Measurements from ENCODE around the gene CCDC102A.
"Not testable (repeated sequence)": the region's sequence is repeated elsewhere in the genome, so short reads cannot be mapped to it uniquely, and the experiment has no call there.

The CCDC102A gene

DNA sequence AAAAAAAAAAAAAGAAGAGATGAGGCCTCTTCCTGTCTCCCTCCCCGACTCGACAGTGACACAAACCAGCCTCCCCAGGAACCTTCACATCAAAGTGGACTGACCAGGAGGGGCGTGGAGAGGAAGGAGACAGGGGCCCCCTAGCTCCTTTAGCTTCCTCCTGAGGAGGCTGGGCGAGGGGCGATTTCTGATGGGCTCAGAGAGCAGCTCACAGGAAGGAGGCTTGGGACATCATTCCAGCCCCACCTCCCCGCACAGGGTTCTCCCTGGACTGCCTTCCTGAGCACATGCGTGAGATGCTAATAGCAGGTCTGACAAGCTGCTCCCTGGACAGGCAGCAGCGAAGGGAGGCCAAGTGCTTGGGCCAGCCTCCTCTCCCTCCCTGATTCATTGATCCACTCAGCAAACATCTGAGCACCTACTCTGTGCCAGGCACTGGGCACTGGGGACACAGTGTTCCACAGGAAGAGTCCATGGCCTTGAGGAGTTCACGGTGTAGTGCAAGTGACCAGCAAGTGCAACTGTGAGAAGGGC lies 35.7 kb downstream of the CCDC102A start:
- DNase-seq (ENCODE audit: low spot score), result no peak

DNA sequence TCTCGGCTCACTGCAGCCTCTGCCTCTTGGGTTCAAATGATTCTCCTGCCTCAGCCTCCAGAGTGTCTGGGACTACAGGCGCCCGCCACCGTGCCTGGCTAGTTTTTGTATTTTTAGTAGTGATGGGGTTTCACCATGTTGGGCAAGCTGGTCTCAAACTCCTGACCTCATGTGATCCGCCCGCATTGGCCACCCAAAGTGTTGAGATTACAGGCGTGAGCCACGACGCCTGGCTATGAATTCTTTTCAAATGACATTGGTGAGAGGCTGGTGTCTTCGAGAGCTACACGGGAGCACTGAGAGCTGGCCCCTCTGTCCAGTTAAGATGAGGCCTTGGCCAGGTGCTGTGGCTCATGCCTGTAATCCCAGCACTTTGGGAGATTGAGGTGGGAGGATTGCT lies 36.4 kb downstream of the CCDC102A start:
- not testable (repeated sequence) for DNase-seq (ENCODE audit: low spot score)

DNA sequence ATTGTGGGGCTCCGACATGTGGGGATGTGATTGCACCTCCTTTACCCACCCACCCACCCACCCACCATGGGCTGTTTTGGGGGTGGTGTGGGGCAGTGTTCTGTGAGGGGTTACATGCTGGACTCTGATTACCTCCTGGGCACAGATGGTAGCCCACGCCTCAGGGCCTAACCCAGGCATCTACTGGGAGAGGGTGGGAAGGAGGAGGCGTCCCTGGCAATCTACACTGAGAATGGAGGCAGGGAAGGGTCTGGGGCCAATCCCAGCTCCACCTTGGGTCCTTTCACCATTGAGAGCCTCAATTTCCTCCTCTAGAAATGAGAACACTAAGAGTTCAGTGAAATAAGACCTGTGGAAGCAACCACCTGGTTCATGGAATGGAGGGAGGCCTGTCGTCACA lies 38.3 kb downstream of the CCDC102A start:
- no peak for DNase-seq (ENCODE audit: low spot score)

DNA sequence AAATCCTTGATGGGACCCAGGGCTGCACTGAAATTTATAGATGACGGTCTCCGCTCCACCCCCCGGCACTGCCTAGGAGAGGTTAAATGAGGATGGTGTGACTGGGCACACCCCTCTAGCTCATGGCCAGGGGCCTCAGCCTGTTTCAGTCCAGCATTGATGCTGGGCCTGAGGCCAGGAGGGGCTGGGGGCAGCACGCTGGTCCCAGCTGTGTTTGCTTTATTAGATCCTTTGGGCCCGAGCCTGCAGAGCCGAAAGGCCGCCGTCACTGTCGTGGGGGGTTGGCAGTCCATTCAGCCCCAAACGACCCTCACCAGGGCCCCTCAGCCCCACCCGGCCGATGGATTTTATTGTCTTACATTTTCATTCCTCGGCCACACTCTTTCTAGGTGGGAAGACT lies 39.2 kb downstream of the CCDC102A start:
- no peak for DNase-seq (ENCODE audit: low spot score)

DNA sequence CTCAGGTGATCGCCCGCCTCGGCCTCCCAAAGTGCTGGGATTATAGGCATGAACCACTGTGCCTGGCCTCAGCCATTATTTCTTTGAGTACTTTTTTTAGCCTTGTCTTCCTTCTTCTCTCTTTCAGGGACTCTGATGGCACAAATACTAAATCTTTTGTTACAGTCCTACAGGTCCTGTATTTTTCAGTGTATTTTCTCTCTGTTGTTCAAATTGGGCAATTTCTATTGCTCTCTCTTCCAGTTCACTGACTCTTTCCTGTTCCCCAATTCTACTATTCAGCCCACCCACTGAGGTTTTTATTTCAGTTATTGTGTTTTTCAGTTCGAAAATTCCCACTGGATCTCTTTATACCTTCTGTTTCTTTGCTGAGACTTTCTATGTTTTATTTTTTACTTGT lies 42.6 kb downstream of the CCDC102A start:
- DNase-seq (ENCODE audit: low spot score), result no peak

DNA sequence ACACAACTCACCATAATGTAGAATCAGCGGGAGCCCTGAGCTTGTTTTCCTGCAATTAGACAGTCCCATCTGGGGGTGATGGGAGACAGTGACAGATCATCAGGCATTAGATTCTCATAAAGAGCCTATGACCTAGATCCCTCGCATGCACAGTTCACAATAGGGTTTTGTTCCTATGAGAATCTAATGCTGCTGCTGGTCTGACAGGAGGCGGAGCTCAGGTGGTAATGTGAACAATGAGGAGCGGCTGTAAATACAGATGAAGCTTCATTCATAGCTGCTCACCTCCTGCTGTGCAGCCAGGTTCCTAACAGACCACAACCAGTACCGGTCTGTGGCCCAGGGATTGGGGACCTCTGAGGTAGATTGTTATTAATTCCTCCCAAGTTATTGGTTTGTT lies 47.1 kb downstream of the CCDC102A start:
- DNase-seq (ENCODE audit: low spot score), result no peak

DNA sequence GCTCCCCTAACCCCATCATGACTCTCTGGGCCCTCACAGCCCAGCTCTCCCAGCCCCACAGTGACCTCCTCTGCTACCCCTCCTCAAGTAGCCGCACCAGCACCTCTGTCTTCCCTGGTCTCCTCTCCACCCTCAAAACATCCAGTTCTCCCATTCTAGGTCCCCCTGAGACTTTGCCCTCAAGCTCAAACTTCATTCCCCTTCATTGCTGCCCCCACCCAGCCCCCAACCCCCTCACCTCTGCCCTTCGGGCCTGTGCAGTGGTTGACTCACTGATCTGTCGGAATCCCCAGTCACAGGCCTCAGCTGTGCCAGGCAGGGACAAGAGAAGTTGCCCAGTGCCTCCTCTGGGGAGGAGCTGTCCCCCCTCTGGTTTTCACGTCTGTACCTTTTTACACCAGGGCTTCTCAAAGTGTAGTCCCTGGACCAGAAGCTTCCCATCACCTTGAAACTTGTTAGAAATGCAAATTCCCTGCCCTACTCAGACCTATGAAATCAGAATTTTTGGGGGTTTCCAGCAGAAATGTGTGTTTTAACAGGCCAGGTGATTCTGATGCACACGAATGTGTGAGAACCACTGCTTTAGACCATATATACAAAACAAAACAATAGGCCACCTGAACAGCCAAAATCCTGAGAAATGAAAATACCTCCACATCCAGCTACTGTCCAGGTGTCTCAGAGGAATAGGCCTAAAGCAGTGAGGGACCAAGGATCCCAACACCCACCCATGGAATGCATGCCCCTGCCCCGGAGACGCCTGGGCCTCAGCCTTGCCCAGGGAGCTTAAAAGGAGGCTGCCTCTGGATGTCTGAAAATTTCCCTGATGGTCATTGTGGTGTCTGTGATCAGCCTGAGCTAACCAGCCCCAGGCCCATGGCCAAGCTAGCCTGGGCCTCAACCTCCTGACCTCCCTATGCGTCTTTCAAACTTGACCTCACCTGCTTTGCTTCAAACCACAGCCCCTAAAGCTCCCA lies 49.2 kb downstream of the CCDC102A start:
- no peak for DNase-seq (ENCODE audit: low spot score)

DNA sequence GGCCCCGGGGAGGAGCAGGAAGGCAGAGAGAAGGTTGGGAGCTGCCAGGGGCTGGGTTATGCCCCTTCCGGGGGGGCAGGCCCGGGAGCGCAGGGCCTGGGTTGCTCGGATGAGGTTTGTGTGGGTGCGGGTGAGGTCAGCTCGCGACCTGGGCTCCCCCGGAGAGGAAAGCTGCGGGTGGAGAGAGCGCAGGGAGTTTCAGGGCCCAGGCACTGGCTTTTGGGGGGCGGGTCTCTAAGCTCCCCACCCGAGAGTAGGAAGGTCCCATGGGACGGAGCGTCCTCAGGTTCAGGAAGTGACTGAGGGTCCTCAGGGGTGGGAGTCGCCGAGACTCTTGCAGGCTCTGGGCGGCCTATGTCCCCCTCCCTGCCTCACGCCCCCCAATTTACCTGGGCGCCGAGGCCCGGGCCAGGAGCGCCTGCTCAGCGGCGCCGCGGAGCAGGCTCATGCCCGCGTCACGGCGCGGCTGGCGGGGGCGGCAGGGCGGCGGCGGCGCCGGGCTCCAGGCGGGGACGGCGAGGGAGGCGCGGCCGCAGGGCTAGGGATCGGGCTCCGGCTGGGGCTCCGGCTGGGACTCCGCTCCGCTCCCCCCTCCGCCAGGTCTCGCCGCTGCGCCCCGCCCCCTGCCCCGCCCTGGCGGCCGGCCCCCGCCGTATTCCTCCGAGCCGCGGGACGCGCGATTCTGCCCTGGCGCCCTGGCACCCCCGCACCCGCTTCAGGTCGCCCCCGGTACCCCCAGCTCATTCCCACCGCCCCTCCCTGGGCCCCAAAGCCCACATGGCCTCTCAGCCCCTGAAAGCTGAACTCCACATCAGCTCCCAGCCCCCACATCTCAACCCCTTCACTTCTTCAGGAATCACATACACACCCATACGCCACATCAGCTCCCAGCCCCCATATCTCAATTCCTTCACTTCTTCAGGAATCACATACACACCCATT lies 50.2 kb downstream of the CCDC102A start, which contains the start of gene DOK4:
DOK4 (minus strand) TSS at position 578 of the 942 bp plus-strand sequence. CDS start 6,986 bp downstream, outside the sequence.
- DNase-seq (ENCODE audit: low spot score), result peak; percentile 96

DNA sequence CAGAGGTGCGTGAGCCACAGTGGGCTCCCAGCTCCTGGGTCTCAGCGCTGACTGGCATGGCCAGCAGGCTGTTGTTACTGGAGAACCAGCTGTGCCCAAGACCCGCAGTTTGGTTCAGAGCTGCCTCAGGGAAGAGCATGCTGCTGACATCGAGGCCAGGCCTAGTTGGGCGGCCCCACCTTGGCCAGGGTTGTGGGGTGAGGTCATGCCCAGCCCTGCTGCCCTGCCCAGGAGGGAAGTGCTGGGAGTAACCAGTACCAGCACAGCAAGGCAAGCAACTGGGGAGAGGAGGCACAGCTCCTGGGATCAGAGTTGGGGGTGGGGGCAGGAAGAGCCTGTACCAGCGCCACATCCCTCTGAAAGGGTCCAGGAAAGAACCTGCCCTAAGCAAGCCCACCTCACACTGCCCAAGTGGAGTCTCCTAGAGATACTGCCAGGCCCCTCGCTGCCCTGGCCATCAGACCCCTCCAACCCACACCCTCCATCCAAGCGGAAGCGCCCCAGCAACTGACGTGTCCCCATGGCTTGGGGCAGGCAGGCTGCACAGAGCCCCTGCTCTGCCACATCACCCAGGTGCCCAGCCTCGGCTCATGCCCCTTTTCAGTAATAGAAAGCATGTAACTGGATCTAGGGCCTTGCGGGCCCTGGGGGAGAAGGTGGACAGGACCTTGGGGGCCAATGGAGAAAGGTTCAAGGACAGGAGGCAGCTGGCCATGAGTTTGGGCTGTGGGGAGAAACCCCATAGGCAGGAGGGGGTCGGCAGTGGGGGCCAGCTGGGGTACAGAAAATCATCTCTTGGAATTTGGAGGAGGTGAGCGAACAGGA lies 51.1 kb downstream of the CCDC102A start:
- no peak for DNase-seq (ENCODE audit: low spot score)

DNA sequence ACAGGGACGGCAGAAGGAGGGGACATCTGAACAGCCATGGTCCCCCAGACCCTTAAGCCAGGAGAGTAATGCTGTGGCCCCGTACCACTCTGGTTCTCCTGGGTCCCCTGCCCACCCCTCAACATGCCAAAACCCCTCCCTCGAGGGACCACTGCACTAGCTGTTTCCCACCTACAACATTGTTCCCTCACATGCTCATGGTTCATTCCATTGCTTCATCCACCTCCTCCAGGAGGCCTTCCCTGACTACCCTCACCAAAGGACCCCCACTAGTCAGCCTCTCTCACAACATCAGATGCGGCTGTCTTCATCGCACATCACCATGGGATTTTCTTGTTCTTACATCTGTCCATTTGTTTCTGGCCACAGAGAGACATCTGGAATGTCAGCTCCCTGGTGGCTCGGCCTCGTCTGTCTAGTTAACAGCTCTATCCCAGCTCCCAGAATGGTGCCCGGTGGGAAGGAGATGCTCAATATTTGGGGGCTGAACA lies 51.8 kb downstream of the CCDC102A start:
- DNase-seq (ENCODE audit: low spot score), result no peak

DNA sequence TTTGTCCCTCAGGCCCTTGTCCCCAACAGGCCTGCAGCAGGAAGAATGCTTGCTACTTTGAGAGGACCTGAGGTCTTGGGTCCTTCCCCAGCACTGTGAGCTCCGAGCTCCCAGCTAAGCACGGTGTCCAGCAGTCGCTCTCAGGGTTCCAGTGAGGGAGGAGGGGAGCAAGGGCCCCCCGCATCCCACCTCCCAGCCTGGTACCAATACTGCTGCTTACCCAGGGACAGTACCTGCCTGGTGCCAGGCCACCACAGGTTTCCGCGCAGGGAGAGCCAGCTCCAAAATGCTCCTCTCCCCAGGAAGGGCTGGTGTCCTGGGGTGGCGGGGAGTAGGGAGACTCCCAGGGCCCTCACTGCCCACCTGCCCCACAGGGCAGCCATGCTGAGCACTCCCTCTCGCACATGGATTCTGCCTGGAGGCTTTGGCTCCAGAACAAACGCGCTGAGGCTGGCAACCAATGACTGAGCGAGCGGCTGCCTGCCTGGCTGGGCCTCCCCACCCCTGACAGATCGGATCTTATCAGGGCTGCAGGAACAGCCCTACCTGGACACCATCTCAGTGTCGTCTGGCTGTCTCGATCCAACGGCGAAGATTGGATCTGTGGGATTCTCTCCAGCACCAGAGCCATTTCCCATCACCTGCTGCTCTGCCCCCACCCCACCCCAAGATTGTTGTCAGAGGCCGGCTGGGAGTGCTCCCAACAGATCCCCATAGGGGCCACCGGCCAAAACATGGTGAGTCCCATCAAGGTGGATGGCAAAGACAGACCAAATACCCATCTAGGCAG lies 52.5 kb downstream of the CCDC102A start:
- no peak for DNase-seq (ENCODE audit: low spot score)

DNA sequence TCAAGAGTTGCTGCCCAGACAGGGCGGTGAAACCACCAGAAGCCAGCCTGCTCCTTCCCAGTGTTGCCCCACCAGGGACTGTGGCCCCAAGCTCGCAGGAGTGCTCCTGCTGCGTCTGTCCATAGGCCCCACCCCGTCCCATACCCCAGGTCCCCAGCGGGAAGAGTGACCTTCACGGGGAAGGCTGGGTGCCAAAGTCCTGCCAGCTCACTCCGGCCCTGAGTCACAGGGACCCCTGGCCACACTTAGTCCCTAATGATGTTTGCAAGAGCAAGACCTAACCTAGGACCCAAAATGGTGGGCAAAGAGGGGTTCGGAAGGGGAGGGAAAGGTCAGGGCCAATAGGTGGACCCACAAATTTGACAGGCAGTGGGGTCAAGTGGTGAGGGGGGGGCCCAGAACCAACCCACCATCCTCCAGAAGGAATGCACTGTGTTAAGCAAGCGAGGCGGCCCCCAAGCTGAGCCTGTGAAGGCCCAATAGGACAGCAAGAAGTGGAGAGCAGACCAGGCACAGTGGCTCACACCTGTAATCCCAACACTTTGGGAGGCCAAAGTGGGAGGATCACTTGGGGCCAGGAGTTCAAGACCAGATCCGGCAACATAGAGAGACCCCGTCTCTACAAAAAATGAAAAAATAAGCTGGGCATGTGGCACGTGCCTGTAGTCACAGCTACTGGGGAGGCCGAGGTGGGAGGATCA lies 53.4 kb downstream of the CCDC102A start:
- no peak for DNase-seq (ENCODE audit: low spot score)

DNA sequence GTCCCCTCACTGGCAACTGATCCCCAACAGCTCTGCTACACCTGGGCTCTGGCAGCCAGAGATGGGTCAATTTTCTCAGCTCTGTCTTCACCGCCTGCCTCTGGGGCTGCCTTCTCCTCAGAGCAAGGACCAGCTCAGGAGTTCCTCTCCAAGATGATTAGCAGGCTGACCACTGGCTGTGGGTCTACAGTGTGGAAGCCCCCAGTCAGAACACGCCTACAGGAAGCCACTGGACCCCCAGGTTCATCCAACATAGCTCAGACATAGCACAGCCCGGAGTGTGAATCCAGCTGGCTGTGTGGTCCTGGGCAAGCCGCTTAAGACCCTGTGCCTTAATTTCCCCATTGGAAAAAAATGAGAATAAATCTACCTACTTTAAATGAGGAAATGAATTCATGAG lies 55.0 kb downstream of the CCDC102A start:
- no peak for DNase-seq (ENCODE audit: low spot score)

DNA sequence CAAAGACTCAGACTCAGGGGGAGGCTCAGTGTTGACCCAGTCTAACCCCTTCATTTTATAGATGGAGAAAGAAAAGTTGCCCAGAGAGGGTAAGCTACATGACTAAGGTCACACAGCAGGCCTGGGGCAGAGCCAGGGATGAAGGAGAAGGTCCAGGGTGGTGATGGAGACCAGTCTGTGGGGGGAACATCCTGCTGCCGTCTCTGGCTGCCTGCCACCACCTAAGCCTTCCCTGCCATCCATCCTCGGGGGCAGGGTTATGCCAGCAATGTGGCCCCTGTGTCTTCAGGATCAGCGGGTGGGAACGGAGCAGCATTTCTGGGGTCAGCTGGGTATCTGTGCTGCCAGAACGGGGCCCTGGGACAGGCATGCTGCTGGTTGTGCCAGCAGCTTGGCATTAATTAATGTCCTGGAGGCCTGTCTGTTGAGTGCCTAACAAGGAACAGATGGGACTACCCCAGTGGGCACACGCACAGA lies 55.6 kb downstream of the CCDC102A start:
- no peak for DNase-seq (ENCODE audit: low spot score)

DNA sequence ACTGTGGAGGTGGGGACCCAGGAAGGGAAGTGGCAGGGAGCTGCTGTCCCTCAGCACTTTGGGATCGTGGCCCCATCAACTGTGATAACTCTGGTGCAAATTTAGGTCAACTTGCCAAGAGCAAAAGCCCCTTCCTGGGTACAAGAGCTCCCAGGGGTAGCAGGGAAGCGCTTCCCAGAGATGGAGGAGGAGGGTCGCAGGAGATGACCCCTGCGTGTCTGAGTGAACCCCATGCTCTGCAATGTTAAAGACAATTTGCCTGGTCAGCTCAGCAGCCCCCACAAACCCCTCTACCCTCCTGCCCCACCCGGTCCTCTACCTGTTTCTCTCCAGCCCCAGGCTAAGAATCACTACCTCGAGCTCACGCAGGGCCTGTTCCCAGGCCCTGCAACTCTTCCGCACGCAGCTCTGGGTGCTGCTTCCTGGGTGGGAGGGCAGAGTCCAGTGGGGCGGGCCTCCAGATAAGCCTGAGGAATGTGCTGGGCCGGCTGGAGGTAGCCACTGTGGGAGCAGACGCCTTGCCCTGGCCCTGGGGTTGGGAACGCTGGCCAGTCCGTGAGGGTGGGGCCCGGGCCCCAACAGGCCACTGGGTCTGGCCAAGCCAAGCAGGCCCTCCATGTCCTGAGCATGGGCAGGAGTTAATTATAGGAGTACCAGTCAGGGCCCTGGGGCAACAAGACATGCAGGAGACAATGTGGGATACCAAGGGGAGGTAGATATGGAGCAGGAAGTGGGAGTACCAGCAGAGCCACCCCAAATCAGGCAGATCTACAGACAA lies 56.2 kb downstream of the CCDC102A start:
- DNase-seq (ENCODE audit: low spot score), result peak; percentile 81

DNA sequence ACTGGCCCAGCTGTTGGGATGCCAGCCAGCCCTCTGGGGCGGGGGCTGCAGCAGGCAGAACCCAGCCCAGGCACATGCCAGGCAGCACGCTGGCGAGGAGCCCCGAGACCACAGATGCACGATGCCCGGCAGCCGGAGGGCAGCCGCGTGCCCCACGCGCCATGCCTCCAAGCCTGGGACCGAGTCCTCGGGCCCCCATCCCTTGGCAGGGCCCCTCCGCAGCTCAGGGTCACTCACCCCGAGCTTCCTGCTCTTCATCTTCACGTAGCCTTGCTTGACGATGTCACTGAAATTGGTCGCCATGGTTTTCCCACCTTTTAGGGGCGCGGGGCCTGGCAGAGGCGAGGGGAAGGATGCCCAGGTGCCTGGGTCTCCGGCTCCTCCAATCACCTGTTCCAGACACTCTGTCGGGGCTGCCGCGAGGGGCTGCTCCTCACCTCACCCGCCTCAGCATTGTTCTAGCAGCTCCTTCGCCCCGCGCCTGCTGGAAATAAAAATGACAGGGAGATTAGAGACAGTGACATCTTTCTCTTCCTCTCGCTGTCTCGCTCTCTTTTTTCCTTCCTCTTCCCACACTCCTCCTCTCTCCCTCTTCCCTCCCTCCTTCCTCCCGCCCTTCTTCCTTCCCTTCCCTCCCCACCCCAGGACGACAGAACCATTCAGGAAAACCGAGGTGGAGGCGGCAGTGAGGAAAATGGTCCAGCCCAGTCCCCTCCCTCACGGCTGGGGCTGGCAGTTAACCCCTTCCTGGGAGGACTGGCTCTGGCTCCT lies 57.0 kb downstream of the CCDC102A start:
- peak; percentile 77 for DNase-seq (ENCODE audit: low spot score)

DNA sequence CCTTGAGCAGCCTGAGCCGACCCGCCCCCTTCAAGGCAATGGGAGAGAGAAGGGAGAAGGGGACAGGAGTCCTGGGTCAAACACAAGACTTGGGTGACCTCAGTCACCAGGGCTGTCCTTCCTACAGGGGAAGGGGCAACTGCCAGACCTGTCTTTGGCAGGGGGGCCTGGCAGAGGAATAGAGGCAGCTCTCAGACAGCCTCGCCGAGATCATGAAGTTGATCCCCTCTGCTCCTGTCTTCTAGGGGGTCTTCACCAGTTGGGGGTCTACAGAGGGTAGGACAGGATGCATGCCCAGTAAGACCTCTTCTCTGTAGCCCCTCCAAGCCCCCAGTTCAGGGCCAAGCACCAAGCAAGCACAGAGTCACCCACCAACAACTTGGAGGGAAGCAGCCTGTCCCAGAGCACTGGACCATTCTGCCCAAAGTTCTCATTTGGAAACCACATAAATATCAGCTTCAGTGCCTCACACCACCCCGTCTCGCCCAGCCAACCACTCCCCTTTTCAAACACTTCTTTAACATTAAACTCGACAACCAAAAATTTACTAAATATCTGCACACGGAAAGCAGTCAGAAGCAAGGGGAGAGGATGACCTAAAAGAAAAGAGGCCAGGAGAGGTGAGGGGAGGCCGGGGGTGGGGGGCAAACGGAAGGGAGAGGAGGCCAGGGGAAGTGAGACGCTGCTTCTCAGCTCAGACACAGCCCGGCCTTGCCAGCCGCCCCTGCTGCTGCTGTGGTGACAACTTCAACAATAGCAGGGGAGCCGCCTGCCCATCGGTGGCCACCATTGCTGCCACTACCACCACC lies 57.8 kb downstream of the CCDC102A start:
- DNase-seq (ENCODE audit: low spot score), result no peak

Measured in AG08395 (cell line).